GM19397 (cell line): ENCODE results near the gene RBMY1F.
"Not testable (repeated sequence)": the region's sequence is repeated elsewhere in the genome, so short reads cannot be mapped to it uniquely, and the experiment has no call there.

ENCODE experiments used
- ATAC-seq: cut with Tn5 transposase; IDR thresholded peaks from one replicate; pipeline ENCODE4 v1.9.1; 2021; ENCODE audit warnings: mild to moderate bottlenecking, moderate library complexity; ENCODE audit not compliant: unreplicated experiment

RBMY1F gene

DNA sequence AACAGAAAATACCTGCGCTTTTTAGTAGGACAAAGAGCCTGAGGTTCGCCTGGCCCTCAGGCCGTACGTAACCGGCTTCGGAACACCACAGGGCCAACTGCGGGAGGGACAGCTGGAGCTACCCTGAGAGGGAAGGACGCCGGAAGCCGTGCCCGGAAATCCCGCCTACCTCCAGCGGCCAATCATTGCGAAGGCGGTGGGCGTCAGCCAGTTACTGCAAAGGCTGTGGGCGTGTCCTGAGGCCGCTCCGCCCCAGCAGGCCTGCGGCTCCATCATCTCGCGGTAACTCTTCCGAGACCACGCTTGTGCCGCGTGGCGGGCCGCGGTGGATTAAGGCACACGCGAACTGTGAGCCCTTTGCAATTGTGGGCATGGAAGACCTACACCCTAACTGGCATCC lies at the start of gene RBMY1F:
Gene RBMY1F (minus strand): TSS at position 101 of the 400 bp plus-strand sequence. CDS start 1,954 bp downstream, outside the sequence.
- ATAC-seq, result not testable (repeated sequence)

GRCh38 chrY:22151144-22151543 lies 31.6 kb downstream of the RBMY1F start:
- not testable (repeated sequence) for ATAC-seq

DNA sequence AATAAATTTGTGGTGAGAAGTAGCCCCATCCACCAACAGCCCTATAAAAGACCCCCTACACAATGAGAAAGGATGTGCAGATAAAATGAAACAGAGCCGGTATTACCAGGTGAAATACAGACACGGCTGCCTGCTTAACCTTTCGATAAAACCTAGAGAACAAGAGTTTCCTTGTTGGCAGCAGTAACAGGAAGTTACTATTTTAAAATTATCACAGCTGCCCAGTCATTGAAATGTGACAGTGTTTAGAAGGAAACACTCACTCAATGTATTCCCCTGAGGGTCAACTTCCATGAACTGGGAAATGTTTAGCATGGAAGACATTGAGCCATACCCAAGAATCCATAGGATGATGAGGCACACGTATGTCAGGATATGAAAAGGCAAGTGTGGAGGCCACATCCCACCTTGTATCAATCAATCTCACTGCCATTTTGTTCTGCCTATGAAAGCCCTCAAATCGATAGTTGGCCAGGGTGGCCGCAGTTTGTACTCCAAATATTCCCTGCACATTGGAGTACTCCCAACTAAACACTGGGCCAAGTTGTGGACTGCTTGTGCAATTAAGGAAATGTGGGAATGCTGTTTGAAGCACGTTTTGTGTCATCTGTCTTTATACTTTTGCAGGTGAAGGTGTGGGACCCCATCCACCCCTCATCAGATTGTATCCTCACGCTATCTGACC lies 41.6 kb downstream of the RBMY1F start:
- not testable (repeated sequence) for ATAC-seq

- not testable (repeated sequence) for ATAC-seq
Measured at GRCh38 chrY:22134719-22135118, 48.0 kb downstream of the RBMY1F start.

GRCh38 chrY:22130494-22130893 lies 52.2 kb downstream of the RBMY1F start:
- ATAC-seq, result not testable (repeated sequence)
